ENCODE data around the gene MGAT4C. TPM values are rescaled to one million over a fixed set of nuclear protein-coding genes. Genes with fewer than 3 reads are reported as not detected.

MGAT4C gene
- total and polyA plus RNA-seq, 2 donors: 0.34 to 0.61 TPM

DNA sequence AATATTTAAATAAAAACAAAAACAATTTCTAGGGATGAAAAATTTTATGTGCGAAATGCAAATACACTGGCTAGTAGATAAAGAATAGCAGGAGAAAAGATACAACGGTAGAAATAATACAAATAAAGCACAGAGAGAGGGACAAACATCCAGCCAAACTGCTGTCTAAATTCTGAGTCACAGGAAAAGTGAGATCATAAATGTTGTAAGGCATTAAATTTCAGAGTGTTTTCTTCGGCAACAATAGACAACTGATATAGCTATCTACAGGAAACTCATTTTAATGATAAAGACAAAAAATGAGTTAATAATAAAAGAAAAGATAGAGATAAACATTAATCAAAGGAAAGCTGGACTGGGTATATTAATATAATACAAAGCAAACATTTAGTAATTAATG is 259.9 kb downstream of the MGAT4C start:
- Histone ChIP-seq H3K4me1 (ENCODE audit: control insufficient read depth in 2 of 2, insufficient read depth in 2 of 2, low read length in 2 of 2) (no peaks in the 10 kb centered on the region), H3K36me3 (ENCODE audit: control insufficient read depth in 2 of 2, insufficient read depth in 2 of 2, low read length in 1 of 2) (no peaks in the 10 kb centered on the region), H3K9me3 (ENCODE audit: control insufficient read depth in 2 of 2, insufficient read depth in 1 of 2, low read length in 1 of 2) (peaks cover 0 to 24% of the 10 kb centered on the region in 2 donors), H3K27me3 (ENCODE audit: control insufficient read depth in 2 of 2, insufficient read depth in 1 of 2, low read length in 1 of 2) (no peaks in the 10 kb centered on the region), H3K27ac (ENCODE audit: low read depth in 1 of 2, low read length in 1 of 2) (no peak overlapping the region), H3K4me3 (ENCODE audit: low read length in 2 of 2) (no peak overlapping the region)
- 91% methylated on average over 3 of the region's 3 CpGs for WGBS
- no peak for DNase-seq (ENCODE audit: low read depth in 6 of 9, low spot score in 9 of 9)

DNA sequence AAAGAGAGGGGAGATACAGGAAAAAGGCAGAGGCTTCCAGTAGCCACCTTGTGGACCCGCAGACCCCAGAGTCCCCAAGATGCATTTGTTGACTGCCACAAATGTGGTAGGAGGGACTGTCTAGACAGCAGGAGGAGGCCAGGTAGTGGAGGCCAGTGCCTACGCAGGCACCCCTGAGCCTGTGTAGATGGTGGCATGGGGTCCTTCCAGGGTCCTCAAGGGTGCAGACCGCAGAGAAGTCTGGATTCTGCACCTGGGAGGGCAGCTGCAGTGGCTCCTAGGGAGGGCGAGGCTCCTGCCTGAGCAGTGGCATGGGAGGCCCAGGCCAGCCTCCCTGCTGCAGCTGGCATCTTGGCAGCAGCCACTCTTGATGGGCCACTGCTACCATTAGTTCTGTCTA is 262.4 kb downstream of the MGAT4C start:
- no peak for DNase-seq (ENCODE audit: low read depth in 6 of 9, low spot score in 9 of 9)
- H3K4me3 ChIP-seq (ENCODE audit: low read length in 2 of 2): no peak overlapping the region
- H3K27me3 ChIP-seq (ENCODE audit: control insufficient read depth in 2 of 2, insufficient read depth in 1 of 2, low read length in 1 of 2): no peaks in the 10 kb centered on the region
- no peaks in the 10 kb centered on the region for H3K36me3 ChIP-seq (ENCODE audit: control insufficient read depth in 2 of 2, insufficient read depth in 2 of 2, low read length in 1 of 2)
- no peak overlapping the region for H3K27ac ChIP-seq (ENCODE audit: low read depth in 1 of 2, low read length in 1 of 2)
- H3K4me1 ChIP-seq (ENCODE audit: control insufficient read depth in 2 of 2, insufficient read depth in 2 of 2, low read length in 2 of 2): no peaks in the 10 kb centered on the region
- WGBS: 89% methylated on average over 4 of the region's 4 CpGs
- peaks cover 0 to 27% of the 10 kb centered on the region in 2 donors for H3K9me3 ChIP-seq (ENCODE audit: control insufficient read depth in 2 of 2, insufficient read depth in 1 of 2, low read length in 1 of 2)

DNA sequence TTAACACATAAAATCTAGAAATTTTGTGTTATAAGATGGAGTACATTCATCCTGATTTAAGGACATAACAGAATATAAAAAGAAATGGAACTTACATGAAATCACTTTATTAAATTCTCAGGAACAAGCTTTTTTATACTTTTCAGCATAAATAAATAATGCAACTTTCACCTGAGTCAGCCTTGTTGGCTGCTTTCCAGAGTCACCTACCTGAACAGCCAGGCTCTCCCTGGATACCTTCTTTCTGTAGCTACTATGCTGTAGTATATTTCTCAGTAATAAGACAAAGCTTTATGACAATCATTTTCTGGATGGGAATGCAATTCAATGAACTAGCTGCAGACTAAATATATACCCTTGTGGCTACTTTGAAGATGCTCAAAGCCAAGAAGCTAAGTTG is 270.2 kb downstream of the MGAT4C start:
- H3K36me3 ChIP-seq (ENCODE audit: control insufficient read depth in 2 of 2, insufficient read depth in 2 of 2, low read length in 1 of 2): no peaks in the 10 kb centered on the region
- H3K4me3 ChIP-seq (ENCODE audit: low read length in 2 of 2): no peak overlapping the region
- H3K27me3 ChIP-seq (ENCODE audit: control insufficient read depth in 2 of 2, insufficient read depth in 1 of 2, low read length in 1 of 2): no peaks in the 10 kb centered on the region
- H3K9me3 ChIP-seq (ENCODE audit: control insufficient read depth in 2 of 2, insufficient read depth in 1 of 2, low read length in 1 of 2): peaks cover 0 to under 1% of the 10 kb centered on the region in 2 donors
- no peak overlapping the region for H3K27ac ChIP-seq (ENCODE audit: low read depth in 1 of 2, low read length in 1 of 2)
- no peak for DNase-seq (ENCODE audit: low read depth in 6 of 9, low spot score in 9 of 9)
- no peaks in the 10 kb centered on the region for H3K4me1 ChIP-seq (ENCODE audit: control insufficient read depth in 2 of 2, insufficient read depth in 2 of 2, low read length in 2 of 2)

DNA sequence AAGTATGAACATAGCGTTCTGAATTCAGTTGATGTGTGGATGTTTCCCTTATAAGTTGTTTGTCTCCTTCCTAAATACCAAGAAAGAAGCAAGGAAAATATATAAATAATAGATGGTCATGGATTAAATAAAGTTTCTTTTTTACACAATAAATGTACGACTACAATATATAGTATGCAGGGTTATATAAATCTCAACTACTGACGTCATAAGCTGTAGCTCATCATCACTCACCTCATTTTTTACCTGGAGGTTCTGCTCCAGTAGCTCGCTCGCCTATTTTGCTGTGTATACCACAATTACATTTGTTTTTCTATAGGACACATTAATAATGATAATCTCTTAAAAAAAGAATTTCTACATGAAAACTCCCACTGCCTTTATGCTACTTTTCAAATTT is 272.6 kb downstream of the MGAT4C start:
- H3K36me3 ChIP-seq (ENCODE audit: control insufficient read depth in 2 of 2, insufficient read depth in 2 of 2, low read length in 1 of 2): no peaks in the 10 kb centered on the region
- H3K4me3 ChIP-seq (ENCODE audit: low read length in 2 of 2): no peak overlapping the region
- no peak overlapping the region for H3K27ac ChIP-seq (ENCODE audit: low read depth in 1 of 2, low read length in 1 of 2)
- no peak for DNase-seq (ENCODE audit: low read depth in 6 of 9, low spot score in 9 of 9)
- no peaks in the 10 kb centered on the region for H3K27me3 ChIP-seq (ENCODE audit: control insufficient read depth in 2 of 2, insufficient read depth in 1 of 2, low read length in 1 of 2)
- H3K4me1 ChIP-seq (ENCODE audit: control insufficient read depth in 2 of 2, insufficient read depth in 2 of 2, low read length in 2 of 2): no peaks in the 10 kb centered on the region
- 94% methylated on average over 5 of the region's 5 CpGs for WGBS
- no peaks in the 10 kb centered on the region for H3K9me3 ChIP-seq (ENCODE audit: control insufficient read depth in 2 of 2, insufficient read depth in 1 of 2, low read length in 1 of 2)

DNA sequence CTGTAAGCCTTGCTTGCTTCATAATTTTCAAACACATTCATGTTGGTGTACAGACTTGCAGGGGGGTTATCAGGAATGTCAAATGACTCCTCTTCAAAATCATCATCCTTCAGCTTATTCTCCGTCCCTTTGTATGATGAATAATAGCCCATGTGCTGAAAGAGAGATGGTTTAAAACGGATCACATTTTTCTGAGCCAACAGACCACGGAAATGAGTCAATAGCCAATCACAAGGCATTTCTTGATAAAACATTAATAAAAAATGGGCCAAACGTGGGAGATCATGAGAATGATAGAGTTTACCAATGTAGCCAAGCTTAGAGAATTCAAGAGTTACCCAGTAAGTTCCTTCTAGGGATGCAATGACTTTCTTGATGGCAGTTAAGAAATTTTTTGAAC is 276.6 kb downstream of the MGAT4C start:
- 83% methylated on average over 4 of the region's 4 CpGs for WGBS
- Histone ChIP-seq H3K9me3 (ENCODE audit: control insufficient read depth in 2 of 2, insufficient read depth in 1 of 2, low read length in 1 of 2) (no peaks in the 10 kb centered on the region), H3K36me3 (ENCODE audit: control insufficient read depth in 2 of 2, insufficient read depth in 2 of 2, low read length in 1 of 2) (no peaks in the 10 kb centered on the region), H3K4me3 (ENCODE audit: low read length in 2 of 2) (no peak overlapping the region), H3K27me3 (ENCODE audit: control insufficient read depth in 2 of 2, insufficient read depth in 1 of 2, low read length in 1 of 2) (no peaks in the 10 kb centered on the region), H3K27ac (ENCODE audit: low read depth in 1 of 2, low read length in 1 of 2) (no peak overlapping the region), H3K4me1 (ENCODE audit: control insufficient read depth in 2 of 2, insufficient read depth in 2 of 2, low read length in 2 of 2) (no peaks in the 10 kb centered on the region)
- no peak for DNase-seq (ENCODE audit: low read depth in 6 of 9, low spot score in 9 of 9)

DNA sequence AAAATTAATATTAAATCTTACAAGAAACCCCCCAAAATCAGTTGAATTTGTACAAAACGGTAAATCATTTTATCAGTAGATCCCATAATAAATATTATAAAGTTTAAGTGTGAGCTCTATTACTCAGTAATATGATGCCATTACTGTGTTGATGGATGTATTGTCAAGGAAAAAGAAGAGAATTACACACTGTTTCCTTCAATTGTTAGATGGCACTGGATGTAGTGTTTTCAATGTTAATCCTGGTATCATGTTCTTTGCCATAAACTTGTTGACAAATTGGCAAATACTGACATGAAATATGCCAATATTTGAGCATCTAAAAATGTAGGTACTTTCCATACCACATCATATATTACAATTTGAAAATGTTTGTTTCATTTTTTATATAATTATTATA is 280.5 kb downstream of the MGAT4C start:
- H3K4me3 ChIP-seq (ENCODE audit: low read length in 2 of 2): no peak overlapping the region
- no peaks in the 10 kb centered on the region for H3K36me3 ChIP-seq (ENCODE audit: control insufficient read depth in 2 of 2, insufficient read depth in 2 of 2, low read length in 1 of 2)
- WGBS: 87% methylated on average over 1 of the region's 1 CpG
- no peaks in the 10 kb centered on the region for H3K27me3 ChIP-seq (ENCODE audit: control insufficient read depth in 2 of 2, insufficient read depth in 1 of 2, low read length in 1 of 2)
- no peak overlapping the region for H3K27ac ChIP-seq (ENCODE audit: low read depth in 1 of 2, low read length in 1 of 2)
- no peaks in the 10 kb centered on the region for H3K9me3 ChIP-seq (ENCODE audit: control insufficient read depth in 2 of 2, insufficient read depth in 1 of 2, low read length in 1 of 2)
- no peak for DNase-seq (ENCODE audit: low read depth in 6 of 9, low spot score in 9 of 9)
- H3K4me1 ChIP-seq (ENCODE audit: control insufficient read depth in 2 of 2, insufficient read depth in 2 of 2, low read length in 2 of 2): no peaks in the 10 kb centered on the region

DNA sequence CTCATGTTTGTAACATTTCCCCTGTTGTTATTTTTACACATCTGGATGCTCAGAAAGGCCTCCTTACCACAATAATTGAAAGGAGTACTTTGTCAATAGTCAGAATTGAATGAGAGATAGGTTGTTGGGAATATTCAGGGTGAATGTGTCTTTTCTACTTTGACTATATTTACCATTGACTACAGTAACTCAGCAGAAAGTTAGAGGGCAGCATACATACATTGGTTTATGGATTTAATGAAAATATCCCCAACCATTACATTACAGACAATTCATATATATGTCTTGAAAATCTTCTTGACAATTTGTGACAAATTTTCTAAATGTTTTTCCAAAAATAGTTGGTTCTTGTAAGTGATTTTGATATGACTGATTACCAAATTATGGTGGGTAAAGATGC is 284.4 kb downstream of the MGAT4C start:
- Histone ChIP-seq H3K27me3 (ENCODE audit: control insufficient read depth in 2 of 2, insufficient read depth in 1 of 2, low read length in 1 of 2) (no peaks in the 10 kb centered on the region), H3K4me3 (ENCODE audit: low read length in 2 of 2) (no peak overlapping the region), H3K9me3 (ENCODE audit: control insufficient read depth in 2 of 2, insufficient read depth in 1 of 2, low read length in 1 of 2) (no peaks in the 10 kb centered on the region), H3K27ac (ENCODE audit: low read depth in 1 of 2, low read length in 1 of 2) (no peak overlapping the region), H3K4me1 (ENCODE audit: control insufficient read depth in 2 of 2, insufficient read depth in 2 of 2, low read length in 2 of 2) (no peaks in the 10 kb centered on the region), H3K36me3 (ENCODE audit: control insufficient read depth in 2 of 2, insufficient read depth in 2 of 2, low read length in 1 of 2) (no peaks in the 10 kb centered on the region)
- no peak for DNase-seq (ENCODE audit: low read depth in 6 of 9, low spot score in 9 of 9)

DNA sequence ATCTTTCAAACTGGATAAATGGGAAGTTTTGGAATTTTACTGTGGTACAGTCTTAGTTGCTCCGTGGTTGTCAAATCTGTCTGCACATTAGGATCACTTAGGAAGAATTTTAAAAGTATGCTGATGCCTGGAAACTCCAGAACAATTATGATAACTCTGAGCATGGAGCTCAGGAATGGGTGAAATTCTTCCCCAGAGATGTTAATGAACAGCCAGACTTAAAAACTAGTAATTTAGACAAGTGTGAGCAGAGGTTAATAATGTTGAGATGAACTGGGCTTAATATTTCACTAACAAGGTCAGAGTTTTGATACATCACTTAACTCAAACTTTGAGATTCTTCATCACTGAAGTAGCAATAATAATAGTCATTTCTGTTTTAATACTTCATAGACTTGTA is 287.6 kb downstream of the MGAT4C start:
- Histone ChIP-seq H3K36me3 (ENCODE audit: control insufficient read depth in 2 of 2, insufficient read depth in 2 of 2, low read length in 1 of 2) (no peaks in the 10 kb centered on the region), H3K27me3 (ENCODE audit: control insufficient read depth in 2 of 2, insufficient read depth in 1 of 2, low read length in 1 of 2) (no peaks in the 10 kb centered on the region), H3K4me1 (ENCODE audit: control insufficient read depth in 2 of 2, insufficient read depth in 2 of 2, low read length in 2 of 2) (no peaks in the 10 kb centered on the region), H3K9me3 (ENCODE audit: control insufficient read depth in 2 of 2, insufficient read depth in 1 of 2, low read length in 1 of 2) (no peaks in the 10 kb centered on the region), H3K27ac (ENCODE audit: low read depth in 1 of 2, low read length in 1 of 2) (no peak overlapping the region), H3K4me3 (ENCODE audit: low read length in 2 of 2) (no peak overlapping the region)
- 67% methylated on average over 1 of the region's 1 CpG for WGBS
- DNase-seq (ENCODE audit: low read depth in 6 of 9, low spot score in 9 of 9): no peak

DNA sequence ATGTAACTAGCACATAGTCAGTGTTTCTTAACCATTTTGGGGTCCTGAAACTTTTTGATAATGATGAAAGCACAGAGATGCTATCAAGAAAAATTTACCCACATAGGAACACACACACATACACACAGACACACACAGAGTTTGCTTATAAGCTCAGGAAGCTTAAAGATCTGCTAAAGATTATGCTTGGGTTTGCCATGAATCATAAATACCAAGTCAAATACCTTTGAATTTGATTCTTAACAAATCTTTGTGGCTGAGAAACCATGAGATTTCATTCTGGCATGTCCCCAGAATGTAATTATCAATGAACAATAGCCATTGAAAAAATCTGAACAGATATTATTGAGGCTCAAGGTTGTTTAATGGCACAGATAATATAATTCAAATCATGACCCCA is 292.9 kb downstream of the MGAT4C start:
- no peak overlapping the region for H3K4me3 ChIP-seq (ENCODE audit: low read length in 2 of 2)
- H3K4me1 ChIP-seq (ENCODE audit: control insufficient read depth in 2 of 2, insufficient read depth in 2 of 2, low read length in 2 of 2): no peaks in the 10 kb centered on the region
- no peaks in the 10 kb centered on the region for H3K27me3 ChIP-seq (ENCODE audit: control insufficient read depth in 2 of 2, insufficient read depth in 1 of 2, low read length in 1 of 2)
- no peak for DNase-seq (ENCODE audit: low read depth in 6 of 9, low spot score in 9 of 9)
- H3K36me3 ChIP-seq (ENCODE audit: control insufficient read depth in 2 of 2, insufficient read depth in 2 of 2, low read length in 1 of 2): no peaks in the 10 kb centered on the region
- no peaks in the 10 kb centered on the region for H3K9me3 ChIP-seq (ENCODE audit: control insufficient read depth in 2 of 2, insufficient read depth in 1 of 2, low read length in 1 of 2)
- H3K27ac ChIP-seq (ENCODE audit: low read depth in 1 of 2, low read length in 1 of 2): no peak overlapping the region

DNA sequence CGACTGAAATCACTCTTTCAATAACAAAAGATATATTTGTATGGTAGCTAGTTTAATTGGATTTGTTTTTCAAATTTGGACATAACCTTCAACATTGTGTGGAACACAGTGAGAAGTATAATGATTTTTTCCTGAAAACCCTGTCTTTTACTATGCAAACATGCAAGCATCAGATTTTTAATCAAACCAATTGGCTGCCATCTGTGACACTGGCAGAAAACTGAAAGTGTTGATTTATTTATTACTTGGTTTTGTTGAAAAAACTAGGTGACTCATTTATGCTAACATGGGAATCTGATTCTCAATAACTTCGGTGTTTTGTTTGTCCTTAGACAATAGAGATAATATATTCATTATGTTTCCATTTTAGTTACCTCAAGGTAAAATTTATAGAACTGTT is 300.1 kb downstream of the MGAT4C start:
- Histone ChIP-seq H3K27ac (ENCODE audit: low read depth in 1 of 2, low read length in 1 of 2) (no peak overlapping the region), H3K27me3 (ENCODE audit: control insufficient read depth in 2 of 2, insufficient read depth in 1 of 2, low read length in 1 of 2) (no peaks in the 10 kb centered on the region), H3K9me3 (ENCODE audit: control insufficient read depth in 2 of 2, insufficient read depth in 1 of 2, low read length in 1 of 2) (no peaks in the 10 kb centered on the region), H3K4me1 (ENCODE audit: control insufficient read depth in 2 of 2, insufficient read depth in 2 of 2, low read length in 2 of 2) (no peaks in the 10 kb centered on the region), H3K36me3 (ENCODE audit: control insufficient read depth in 2 of 2, insufficient read depth in 2 of 2, low read length in 1 of 2) (no peaks in the 10 kb centered on the region), H3K4me3 (ENCODE audit: low read length in 2 of 2) (no peak overlapping the region)
- no peak for DNase-seq (ENCODE audit: low read depth in 6 of 9, low spot score in 9 of 9)
- 84% methylated on average over 2 of the region's 2 CpGs for WGBS
